Adrenal gland (tissue), 5 donors: ENCODE data around the gene MYADML2.

Experiments
- POLR2A ChIP-seq, 2 donors: fragments of 450-650 bp; IDR thresholded peaks; one replicate each; pipeline ENCODE4 v1.6.1; 2017; ENCODE audit warnings: antibody characterized with exemption in 2 of 2, mild to moderate bottlenecking in 2 of 2, moderate library complexity in 1 of 2
- TF ChIP-seq, protein P1 (sequence below), 6 experiments: fragments of 450-650 bp in 4 of 6; fragments of 200-600 bp in 2 of 6; sonication (generic) in 1 of 6; IDR thresholded peaks; 1 replicate in 5 of 6; 2 replicates in 1 of 6; pipeline versions ENCODE4 v1.5.1 to v1.8.0; 2016 to 2021; ENCODE audit warnings: antibody characterized with exemption in 6 of 6, mild to moderate bottlenecking in 2 of 6, moderate library complexity in 1 of 6
- donor health status: DM: no; HTN: no; CAD: no.

- TF ChIP-seq POLR2A (IDR thresholded peaks at IDR 0.05): no peak
- TF ChIP-seq, protein P1, sequence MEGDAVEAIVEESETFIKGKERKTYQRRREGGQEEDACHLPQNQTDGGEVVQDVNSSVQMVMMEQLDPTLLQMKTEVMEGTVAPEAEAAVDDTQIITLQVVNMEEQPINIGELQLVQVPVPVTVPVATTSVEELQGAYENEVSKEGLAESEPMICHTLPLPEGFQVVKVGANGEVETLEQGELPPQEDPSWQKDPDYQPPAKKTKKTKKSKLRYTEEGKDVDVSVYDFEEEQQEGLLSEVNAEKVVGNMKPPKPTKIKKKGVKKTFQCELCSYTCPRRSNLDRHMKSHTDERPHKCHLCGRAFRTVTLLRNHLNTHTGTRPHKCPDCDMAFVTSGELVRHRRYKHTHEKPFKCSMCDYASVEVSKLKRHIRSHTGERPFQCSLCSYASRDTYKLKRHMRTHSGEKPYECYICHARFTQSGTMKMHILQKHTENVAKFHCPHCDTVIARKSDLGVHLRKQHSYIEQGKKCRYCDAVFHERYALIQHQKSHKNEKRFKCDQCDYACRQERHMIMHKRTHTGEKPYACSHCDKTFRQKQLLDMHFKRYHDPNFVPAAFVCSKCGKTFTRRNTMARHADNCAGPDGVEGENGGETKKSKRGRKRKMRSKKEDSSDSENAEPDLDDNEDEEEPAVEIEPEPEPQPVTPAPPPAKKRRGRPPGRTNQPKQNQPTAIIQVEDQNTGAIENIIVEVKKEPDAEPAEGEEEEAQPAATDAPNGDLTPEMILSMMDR (IDR thresholded peaks at IDR 0.05): no peak
Measured at GRCh38 chr17:81922566-81923301, 24.3 kb downstream of the MYADML2 start.
